Nephron progenitor cell (in vitro differentiated cells): Measurements from ENCODE around the gene RAD51B.
A peak's percentile ranks its signal among the peaks of the same experiment; 100 is the strongest.

ENCODE experiments used
- DNase-seq: peaks from one replicate; pipeline ENCODE4 v3.0.0; 2021
- H3K27ac Mint-ChIP-seq: 2 replicates; pipeline ENCODE4 v1.8.0; 2021; ENCODE audit warnings: mild to moderate bottlenecking, moderate library complexity, mixed read lengths
- H3K27me3 Mint-ChIP-seq: 2 replicates; pipeline ENCODE4 v1.8.0; 2021; ENCODE audit warnings: mild to moderate bottlenecking, low read depth, mixed read lengths; ENCODE audit not compliant: poor library complexity
- H3K36me3 Mint-ChIP-seq: 2 replicates; pipeline ENCODE4 v1.8.0; 2021; ENCODE audit warnings: low read depth, mixed read lengths
- H3K4me1 Mint-ChIP-seq: 2 replicates; pipeline ENCODE4 v1.8.0; 2021; ENCODE audit warnings: mixed read lengths
- H3K4me3 Mint-ChIP-seq: 2 replicates; pipeline ENCODE4 v1.8.0; 2021; ENCODE audit warnings: mild to moderate bottlenecking, moderate library complexity, mixed read lengths
- H3K9me3 Mint-ChIP-seq: 2 replicates; pipeline ENCODE4 v1.8.0; 2021; ENCODE audit warnings: mild to moderate bottlenecking, moderate library complexity, mixed read lengths
- CTCF ChIP-seq: fragments of 200-600 bp; sonication (generic); IDR thresholded peaks from 2 replicates; pipeline ENCODE4 v1.5.0; 2021; ENCODE audit warnings: antibody characterized with exemption

Gene RAD51B

GRCh38 chr14:68251769-68252100, 432.2 kb downstream of the RAD51B start:
- Mint-ChIP-seq H3K36me3 (no peaks in the 10 kb centered on the region), H3K9me3 (no peaks in the 10 kb centered on the region), H3K4me3 (no peak overlapping the region), H3K27me3 (no peaks in the 10 kb centered on the region), H3K27ac (peak overlapping the region; percentile 98), H3K4me1 (peaks cover 97% of the 10 kb centered on the region)
- DNase-seq: no peak
- no peak for TF ChIP-seq CTCF

- Mint-ChIP-seq H3K4me1 (peaks cover 90% of the 10 kb centered on the region), H3K4me3 (no peak overlapping the region), H3K9me3 (no peaks in the 10 kb centered on the region), H3K27me3 (no peaks in the 10 kb centered on the region), H3K27ac (peak overlapping the region; percentile 76), H3K36me3 (no peaks in the 10 kb centered on the region)
- DNase-seq: no peak
- TF ChIP-seq CTCF: no peak
Observed at GRCh38 chr14:68253160-68253780, 433.7 kb downstream of the RAD51B start.

- H3K9me3 Mint-ChIP-seq: no peaks in the 10 kb centered on the region
- no peaks in the 10 kb centered on the region for H3K27me3 Mint-ChIP-seq
Observed at GRCh38 chr14:68253878-68254528, 434.4 kb downstream of the RAD51B start.

GRCh38 chr14:68254669-68255527, 435.3 kb downstream of the RAD51B start:
- no peaks in the 10 kb centered on the region for H3K36me3 Mint-ChIP-seq

More at GRCh38 chr14:68253878-68254528, 434.4 kb downstream of the RAD51B start:
- no peak for DNase-seq
- TF ChIP-seq CTCF: no peak
- Mint-ChIP-seq H3K36me3 (no peaks in the 10 kb centered on the region), H3K4me1 (peaks cover 90% of the 10 kb centered on the region), H3K27ac (peak overlapping the region; percentile 44), H3K4me3 (no peak overlapping the region)

GRCh38 chr14:68255693-68256178, 436.2 kb downstream of the RAD51B start:
- no peak overlapping the region for H3K4me3 Mint-ChIP-seq
- no peaks in the 10 kb centered on the region for H3K36me3 Mint-ChIP-seq
- peak overlapping the region; percentile 94 for H3K27ac Mint-ChIP-seq
- TF ChIP-seq CTCF: no peak
- DNase-seq: no peak
- H3K27me3 Mint-ChIP-seq: no peaks in the 10 kb centered on the region
- H3K4me1 Mint-ChIP-seq: peaks cover 84% of the 10 kb centered on the region
- no peaks in the 10 kb centered on the region for H3K9me3 Mint-ChIP-seq

More at GRCh38 chr14:68254669-68255527, 435.3 kb downstream of the RAD51B start:
- H3K27ac Mint-ChIP-seq: peak overlapping the region; percentile 98
- H3K4me3 Mint-ChIP-seq: peak overlapping the region; percentile 10
- DNase-seq: no peak
- H3K27me3 Mint-ChIP-seq: no peaks in the 10 kb centered on the region
- no peaks in the 10 kb centered on the region for H3K9me3 Mint-ChIP-seq
- peaks cover 84% of the 10 kb centered on the region for H3K4me1 Mint-ChIP-seq
- TF ChIP-seq CTCF: no peak
